GM21390 (cell line): Measurements from ENCODE around the gene PYCR2.

Source experiments
- ATAC-seq: cut with Tn5 transposase; IDR thresholded peaks from one replicate; pipeline ENCODE4 v1.9.1; 2021; ENCODE audit not compliant: unreplicated experiment

Gene PYCR2

DNA sequence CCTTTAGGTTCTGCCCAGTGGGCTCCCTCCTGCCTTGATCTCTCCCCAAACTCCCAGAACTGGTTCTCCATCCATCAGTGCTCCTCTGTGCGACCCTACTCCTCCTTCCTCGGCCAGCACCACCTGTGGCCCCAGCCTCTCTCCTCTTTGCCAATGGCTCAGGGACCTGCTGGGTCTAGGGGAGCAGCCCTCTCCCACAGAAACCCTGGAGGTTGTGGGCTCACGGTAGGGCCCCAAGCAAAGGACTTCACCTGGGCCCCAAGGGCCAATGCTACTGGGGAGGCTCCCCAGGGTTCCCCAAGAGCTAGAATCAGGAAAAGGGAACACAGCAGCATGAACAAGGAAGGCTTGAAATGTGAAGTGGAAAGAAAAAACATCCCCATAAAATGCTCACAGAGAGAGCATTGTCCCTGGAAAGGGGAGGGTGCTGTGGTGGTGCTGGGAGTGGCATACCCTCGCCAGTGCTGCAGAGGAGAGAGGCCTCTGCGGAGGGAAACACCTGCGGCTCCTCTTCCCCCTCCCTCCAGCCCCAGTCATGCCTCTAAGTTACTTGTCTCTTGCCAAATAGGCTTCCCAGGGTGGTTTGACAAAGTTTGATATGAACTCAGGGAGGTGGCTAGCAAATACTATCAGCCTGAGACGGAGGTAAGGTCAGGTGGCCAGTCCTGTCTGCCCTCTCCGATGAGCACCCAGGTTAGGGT is 44.4 kb downstream of the PYCR2 start:
- no peak for ATAC-seq

DNA sequence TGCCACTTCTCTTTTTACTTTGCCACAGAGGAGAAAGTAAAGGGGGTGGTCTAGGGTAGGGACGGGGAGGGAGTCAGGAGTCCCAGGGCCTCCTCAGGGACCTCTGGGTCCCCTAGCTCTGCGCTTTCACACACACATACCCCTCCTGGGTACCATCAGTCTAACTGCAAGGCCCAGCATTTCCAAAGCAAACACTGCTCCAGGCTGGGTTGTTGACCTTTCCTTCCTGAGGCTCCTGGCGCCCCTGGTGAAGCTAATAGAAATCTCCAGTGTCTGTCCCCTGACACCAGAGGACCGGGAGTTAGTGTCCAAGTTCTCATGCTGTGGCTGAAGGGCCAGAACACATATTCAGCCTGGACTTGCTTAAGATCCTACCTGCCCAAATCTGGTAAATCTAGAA is 45.8 kb downstream of the PYCR2 start:
- no peak for ATAC-seq

DNA sequence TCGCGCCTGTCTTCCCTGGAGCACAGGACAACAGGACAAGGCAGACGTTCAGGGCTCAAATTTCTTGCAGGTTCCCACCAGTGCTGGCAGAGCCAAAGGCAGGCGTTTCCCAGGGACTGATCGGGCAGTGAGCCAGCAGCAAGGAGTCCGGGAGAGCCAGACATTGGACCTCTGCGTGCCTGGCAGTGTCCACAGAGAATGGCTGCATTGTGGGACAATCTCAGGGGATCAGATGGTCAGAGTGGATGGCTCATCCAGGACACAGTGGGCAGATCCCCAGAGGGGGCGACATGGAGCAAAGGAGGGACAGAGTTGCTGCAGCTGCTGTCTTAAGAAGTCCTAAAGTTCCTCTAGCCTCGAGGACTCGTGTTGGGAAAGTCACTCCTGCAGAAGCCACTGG is 46.5 kb downstream of the PYCR2 start:
- no peak for ATAC-seq

DNA sequence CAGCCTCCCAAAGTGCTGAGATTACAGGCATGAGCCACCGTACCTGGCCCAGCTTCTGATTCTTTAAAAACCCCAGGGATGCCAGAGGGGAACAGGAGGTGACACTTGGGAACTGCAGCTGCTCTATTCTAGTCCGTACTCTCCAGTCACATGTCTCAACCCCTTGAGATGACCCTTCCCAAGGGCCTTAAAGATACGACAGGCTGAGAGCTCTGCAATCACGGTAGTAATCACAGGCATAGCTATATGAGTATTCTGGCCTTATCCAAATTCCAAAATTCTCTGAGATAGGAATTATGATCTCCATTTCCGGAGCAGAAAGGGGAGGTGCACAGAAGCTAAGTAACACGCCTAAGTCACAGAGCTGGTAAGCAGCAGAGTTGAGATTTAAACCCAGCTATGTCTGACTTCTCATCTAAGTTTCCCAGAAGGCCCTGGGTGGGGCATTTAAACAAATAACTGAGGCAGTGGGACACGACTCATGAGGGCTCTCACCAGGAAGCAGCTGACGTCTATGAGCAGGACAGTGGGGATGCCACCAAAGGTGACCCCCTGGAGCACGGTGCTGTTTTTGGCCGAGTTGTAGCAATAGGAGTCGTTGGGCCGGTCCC is 47.0 kb downstream of the PYCR2 start:
- no peak for ATAC-seq

DNA sequence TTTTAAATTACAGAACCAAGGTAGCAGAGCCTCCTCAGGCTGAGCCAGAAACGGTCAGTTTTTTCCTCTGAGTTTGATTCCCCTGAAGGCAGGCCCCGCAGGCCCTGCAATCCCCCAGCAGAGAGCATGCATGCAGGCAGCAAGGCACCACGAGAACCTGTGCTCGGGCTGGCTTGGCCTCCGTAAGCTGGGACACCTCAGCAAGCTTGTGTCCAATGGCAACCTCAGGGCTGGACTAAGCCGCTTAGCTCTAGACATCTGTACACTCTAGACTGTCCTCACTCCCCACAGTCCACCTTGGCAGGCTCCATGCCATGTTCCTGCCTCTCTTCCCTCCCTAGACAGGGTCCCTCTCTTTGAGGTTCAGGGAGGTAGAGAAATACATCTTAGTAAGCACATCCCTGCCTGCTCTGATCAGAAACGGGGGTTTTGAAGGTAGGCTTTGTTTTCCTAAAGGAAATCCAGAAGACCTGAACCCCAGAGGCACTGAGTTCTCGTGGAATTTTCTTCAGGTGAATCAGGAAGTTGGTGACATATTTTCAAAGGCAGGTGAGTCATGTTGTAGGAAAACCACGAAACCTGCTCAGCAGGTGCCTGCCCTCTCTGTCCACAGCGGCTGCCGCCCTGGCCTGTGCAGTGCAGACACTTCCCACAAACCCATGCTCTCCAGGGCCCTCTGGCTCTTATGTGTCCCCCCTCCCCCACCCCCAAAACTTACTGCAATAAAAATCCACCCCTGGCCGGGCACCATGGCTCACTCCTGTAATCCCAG is 48.8 kb downstream of the PYCR2 start:
- ATAC-seq = no peak

DNA sequence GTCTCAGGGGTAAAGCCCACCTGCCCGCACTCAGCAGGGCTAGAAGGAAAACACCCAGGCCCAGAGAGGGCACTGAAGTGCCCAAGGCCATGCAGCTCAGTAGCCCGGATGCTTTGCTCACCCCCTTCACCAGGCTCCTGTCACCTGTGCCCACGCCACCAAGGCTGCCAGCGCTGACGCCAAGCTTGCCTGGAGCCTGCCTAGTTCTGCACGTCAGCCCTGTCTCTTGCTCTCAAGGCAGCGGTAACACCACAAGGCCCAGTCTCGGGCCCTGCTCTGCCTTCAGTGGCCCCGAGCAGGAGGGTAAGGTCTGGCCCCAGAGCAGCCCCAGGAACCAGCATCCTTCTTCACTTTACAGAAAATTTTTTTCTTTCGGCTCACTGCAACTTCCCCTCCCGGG is 49.6 kb downstream of the PYCR2 start:
- ATAC-seq = no peak

DNA sequence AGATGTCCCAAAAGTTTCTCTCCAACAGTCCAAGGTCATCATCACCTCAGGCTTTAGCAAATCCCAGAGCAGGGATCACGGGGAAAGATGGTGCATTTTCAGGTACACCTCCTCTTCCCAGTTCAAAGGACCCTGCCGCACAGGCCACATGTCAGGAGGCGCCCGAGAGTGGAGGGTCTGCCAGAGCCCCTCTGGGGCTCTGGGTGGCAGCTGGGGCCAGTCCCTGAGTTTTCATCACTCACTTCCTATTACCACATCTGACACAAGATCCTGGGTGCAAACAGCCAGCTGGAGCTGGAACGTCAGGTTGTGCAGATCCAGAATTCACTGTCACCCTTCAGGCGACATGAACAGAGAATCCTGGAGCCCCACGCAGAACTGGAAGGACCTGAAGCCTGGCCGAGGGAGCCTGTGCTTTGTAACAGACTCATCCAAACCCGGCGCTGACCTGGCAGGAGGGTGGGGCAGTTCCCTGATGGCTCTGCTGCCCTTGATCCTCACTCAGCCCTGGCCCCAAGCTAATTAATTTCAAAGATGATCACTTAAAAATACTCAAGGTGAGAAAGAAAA is 50.7 kb downstream of the PYCR2 start:
- no peak for ATAC-seq

DNA sequence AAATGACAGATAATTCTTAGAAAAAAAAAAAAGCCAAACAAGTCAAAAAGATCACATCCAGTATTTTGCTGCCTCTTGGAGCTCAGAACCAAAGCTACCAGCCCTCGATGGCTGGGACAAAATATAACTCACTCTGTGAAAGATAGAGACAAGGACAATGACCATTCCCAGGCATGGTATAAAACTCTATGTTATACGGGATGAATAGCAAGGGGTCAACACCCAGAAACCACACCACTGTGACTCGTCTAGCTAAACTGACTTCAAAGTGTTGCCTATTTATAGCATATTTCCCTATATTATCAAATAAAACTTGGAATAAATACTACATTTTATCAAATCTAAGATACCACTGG is 52.0 kb downstream of the PYCR2 start:
- ATAC-seq = no peak

DNA sequence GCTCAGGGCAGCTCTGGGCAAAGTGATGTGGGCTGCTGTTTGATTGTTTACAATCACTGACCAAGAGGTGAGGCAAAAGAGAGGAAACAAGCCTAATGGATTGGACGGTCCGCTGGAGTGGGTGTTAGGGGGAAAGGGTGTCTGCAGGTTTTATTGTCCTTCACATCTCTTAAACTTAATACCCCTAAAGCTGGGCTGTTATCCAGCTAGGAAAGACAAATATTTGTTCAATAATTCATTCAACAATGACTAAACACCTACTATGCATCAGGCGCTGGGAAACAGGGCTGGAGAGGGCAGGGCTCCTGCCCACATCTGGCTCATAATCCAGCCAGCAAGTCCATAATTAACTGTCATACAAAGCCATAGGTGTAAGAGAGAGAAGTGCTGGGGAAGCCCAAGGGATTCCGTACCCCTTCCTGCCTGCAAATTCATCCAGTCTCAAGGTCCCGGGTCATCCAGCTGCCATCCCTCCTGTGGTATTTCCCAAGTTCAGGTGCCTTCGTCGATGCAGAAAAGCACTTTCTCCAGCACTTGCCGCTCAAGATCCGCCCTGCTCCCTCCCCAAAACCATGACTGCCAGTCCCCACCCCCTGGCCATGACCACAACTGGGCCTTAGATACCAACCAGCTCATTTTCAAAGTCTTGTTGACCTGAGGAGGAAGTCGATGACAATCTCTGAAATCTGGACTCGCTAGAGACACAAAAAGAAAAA is 52.5 kb downstream of the PYCR2 start:
- no peak for ATAC-seq

DNA sequence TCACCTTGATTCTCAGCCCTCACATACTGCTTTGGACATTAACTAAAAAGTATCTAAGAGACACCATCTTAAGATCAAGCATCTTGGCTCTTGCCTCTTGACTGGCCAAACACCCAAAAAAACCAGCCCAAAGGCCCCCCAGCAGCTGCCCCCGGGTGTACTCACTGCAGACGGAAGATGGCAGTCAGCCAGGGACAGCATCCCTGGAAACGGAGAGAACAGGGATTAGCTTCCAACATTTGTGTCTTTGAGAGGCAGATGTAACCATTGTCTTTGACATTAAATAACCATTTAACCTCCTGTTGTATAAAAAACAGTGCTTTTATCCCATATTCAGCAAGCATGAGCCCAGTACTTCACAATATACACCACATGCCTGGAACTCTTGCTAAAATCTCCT is 53.1 kb downstream of the PYCR2 start:
- no peak for ATAC-seq
